ENCODE data around the gene RAI1. TPM values are rescaled to one million over a fixed set of nuclear protein-coding genes. Genes with fewer than 3 reads are reported as not detected.

RAI1 gene
- total RNA-seq, 1 donor from 2014 or later: 38.1 TPM

GRCh38 chr17:17763734-17764133, 82.5 kb downstream of the RAI1 start:
- intact Hi-C loops (cut with DNase I): no loop called here
- H3K27me3 ChIP-seq: no peaks in the 10 kb centered on the region

GRCh38 chr17:17765359-17766076, 84.3 kb downstream of the RAI1 start:
- H3K27me3 ChIP-seq: no peaks in the 10 kb centered on the region
- TF ChIP-seq CTCF (IDR thresholded peaks at IDR 0.05): no peak
- intact Hi-C loops (cut with DNase I): no loop called here
- H3K27ac ChIP-seq: no peak overlapping the region
- H3K36me3 ChIP-seq: no peaks in the 10 kb centered on the region
- peaks cover 6% of the 10 kb centered on the region for H3K4me1 ChIP-seq
- no peaks in the 10 kb centered on the region for H3K9me3 ChIP-seq
- DNase-seq (no peak), ATAC-seq (no peak)
- H3K4me3 ChIP-seq: no peak overlapping the region

More at GRCh38 chr17:17763734-17764133, 82.5 kb downstream of the RAI1 start:
- DNase-seq: no peak
- H3K27ac ChIP-seq: no peak overlapping the region
- H3K9me3 ChIP-seq: no peaks in the 10 kb centered on the region
- H3K4me3 ChIP-seq: no peak overlapping the region
- no peaks in the 10 kb centered on the region for H3K36me3 ChIP-seq
- H3K4me1 ChIP-seq: peaks cover 6% of the 10 kb centered on the region
- ATAC-seq: no peak
- no peak for TF ChIP-seq CTCF (IDR thresholded peaks at IDR 0.05)

- no peak for TF ChIP-seq CTCF (IDR thresholded peaks at IDR 0.05)
- intact Hi-C loops (cut with DNase I): no loop called here
- Histone ChIP-seq H3K9me3 (no peaks in the 10 kb centered on the region), H3K4me3 (no peak overlapping the region), H3K4me1 (peaks cover 6% of the 10 kb centered on the region), H3K36me3 (no peaks in the 10 kb centered on the region), H3K27me3 (no peaks in the 10 kb centered on the region), H3K27ac (no peak overlapping the region)
- DNase-seq (no peak), ATAC-seq (no peak)
Observed at GRCh38 chr17:17766077-17766743, 85.0 kb downstream of the RAI1 start.

- Histone ChIP-seq H3K9me3 (no peaks in the 10 kb centered on the region), H3K36me3 (no peaks in the 10 kb centered on the region), H3K27me3 (no peaks in the 10 kb centered on the region), H3K4me1 (peaks cover 6% of the 10 kb centered on the region), H3K27ac (no peak overlapping the region), H3K4me3 (no peak overlapping the region)
- no peak for TF ChIP-seq CTCF (IDR thresholded peaks at IDR 0.05)
- intact Hi-C loops (cut with DNase I): no loop called here
- DNase-seq (no peak), ATAC-seq (no peak)
Observed at GRCh38 chr17:17766744-17767120, 85.5 kb downstream of the RAI1 start.

- Histone ChIP-seq H3K36me3 (no peaks in the 10 kb centered on the region), H3K4me1 (peaks cover 6% of the 10 kb centered on the region), H3K4me3 (no peak overlapping the region), H3K27ac (no peak overlapping the region), H3K27me3 (no peaks in the 10 kb centered on the region), H3K9me3 (no peaks in the 10 kb centered on the region)
- no peak for DNase-seq
- no peak for TF ChIP-seq CTCF (IDR thresholded peaks at IDR 0.05)
- ATAC-seq: no peak
- intact Hi-C loops (cut with DNase I): no loop called here
Observed at GRCh38 chr17:17767154-17767869, 86.1 kb downstream of the RAI1 start.
